ENCODE measurements around the gene FADS2.

FADS2 gene

GRCh38 chr11:61868571-61869428, 40.7 kb downstream of the FADS2 start:
- FAIRE-seq, result no peak
- no peak for TF ChIP-seq POLR2A (IDR thresholded peaks at IDR 0.05; ENCODE audit: low read depth, low read length)
- no peak for DNase-seq (ENCODE audit: insufficient read length, low spot score)

GRCh38 chr11:61869429-61869707, 41.3 kb downstream of the FADS2 start:
- no peak for TF ChIP-seq POLR2A (IDR thresholded peaks at IDR 0.05; ENCODE audit: low read depth, low read length)
- no peak for FAIRE-seq
- DNase-seq (ENCODE audit: insufficient read length, low spot score), result no peak

GRCh38 chr11:61869708-61870451, 41.8 kb downstream of the FADS2 start:
- no peak for DNase-seq (ENCODE audit: insufficient read length, low spot score)
- TF ChIP-seq POLR2A (IDR thresholded peaks at IDR 0.05; ENCODE audit: low read depth, low read length), result no peak
- FAIRE-seq, result no peak

- no peak for FAIRE-seq
- no peak for DNase-seq (ENCODE audit: insufficient read length, low spot score)
- no peak for TF ChIP-seq POLR2A (IDR thresholded peaks at IDR 0.05; ENCODE audit: low read depth, low read length)
Measured at GRCh38 chr11:61870541-61871031, 42.5 kb downstream of the FADS2 start.

GRCh38 chr11:61871158-61871597, 43.1 kb downstream of the FADS2 start:
- 0 out of 2 replicates have a peak, but pooled peaks have one; percentile 28 for TF ChIP-seq POLR2A (IDR thresholded peaks at IDR 0.05; ENCODE audit: low read depth, low read length)

GRCh38 chr11:61872935-61873565, 45.0 kb downstream of the FADS2 start:
- no peak for TF ChIP-seq POLR2A (IDR thresholded peaks at IDR 0.05; ENCODE audit: low read depth, low read length)
- DNase-seq (ENCODE audit: insufficient read length, low spot score) (no peak), FAIRE-seq (no peak)

More at GRCh38 chr11:61871158-61871597, 43.1 kb downstream of the FADS2 start:
- peak; percentile 94 for DNase-seq (ENCODE audit: insufficient read length, low spot score)
- FAIRE-seq, result no peak

GRCh38 chr11:61873588-61874376, 45.7 kb downstream of the FADS2 start:
- TF ChIP-seq POLR2A (IDR thresholded peaks at IDR 0.05; ENCODE audit: low read depth, low read length), result no peak
- no peak for FAIRE-seq

GRCh38 chr11:61874377-61874809, 46.3 kb downstream of the FADS2 start:
- TF ChIP-seq POLR2A (IDR thresholded peaks at IDR 0.05; ENCODE audit: low read depth, low read length), result no peak
- no peak for FAIRE-seq
- DNase-seq (ENCODE audit: insufficient read length, low spot score), result no peak

More at GRCh38 chr11:61873588-61874376, 45.7 kb downstream of the FADS2 start:
- no peak for DNase-seq (ENCODE audit: insufficient read length, low spot score)

- DNase-seq (ENCODE audit: insufficient read length, low spot score) (no peak), FAIRE-seq (no peak)
- TF ChIP-seq POLR2A (IDR thresholded peaks at IDR 0.05; ENCODE audit: low read depth, low read length), result no peak
Measured at GRCh38 chr11:61874853-61875252, 46.8 kb downstream of the FADS2 start.

- FAIRE-seq (no peak), DNase-seq (ENCODE audit: insufficient read length, low spot score) (no peak)
- TF ChIP-seq POLR2A (IDR thresholded peaks at IDR 0.05; ENCODE audit: low read depth, low read length), result no peak
Measured at GRCh38 chr11:61875698-61876097, 47.6 kb downstream of the FADS2 start.

GRCh38 chr11:61879152-61879551, 51.1 kb downstream of the FADS2 start:
- DNase-seq (ENCODE audit: insufficient read length, low spot score) (no peak), FAIRE-seq (no peak)
- TF ChIP-seq POLR2A (IDR thresholded peaks at IDR 0.05; ENCODE audit: low read depth, low read length), result no peak

- no peak for TF ChIP-seq POLR2A (IDR thresholded peaks at IDR 0.05; ENCODE audit: low read depth, low read length)
- DNase-seq (ENCODE audit: insufficient read length, low spot score), result no peak
- FAIRE-seq, result no peak
Measured at GRCh38 chr11:61880031-61880430, 51.9 kb downstream of the FADS2 start.

- no peak for TF ChIP-seq POLR2A (IDR thresholded peaks at IDR 0.05; ENCODE audit: low read depth, low read length)
- FAIRE-seq (no peak), DNase-seq (ENCODE audit: insufficient read length, low spot score) (no peak)
Measured at GRCh38 chr11:61880454-61880853, 52.4 kb downstream of the FADS2 start.

All from H54 (cell line).